HL-60/S4 (cell line): ENCODE data around the gene FAM83C.
"Not testable (repeated sequence)": the region's sequence is repeated elsewhere in the genome, so short reads cannot be mapped to it uniquely, and the experiment has no call there.

Experiments used
- in situ Hi-C: fragments of 300-500 bp; cut with MboI; formaldehyde crosslinking; loops from 2 replicates; pipeline ENCODE4 v1.14.3; 2022; ENCODE audit warnings: low sequenced_read_pairs

Gene FAM83C

GRCh38 chr20:35319192-35319870 lies 27.1 kb upstream of the FAM83C start:
- in situ Hi-C loops, result no loop called here

- in situ Hi-C loops, result no loop called here
These were observed 26.4 kb upstream of the FAM83C start for GRCh38 chr20:35318502-35319157.

GRCh38 chr20:35317416-35318210 lies 25.4 kb upstream of the FAM83C start:
- in situ Hi-C loops, result no loop called here

GRCh38 chr20:35316086-35316485 lies 23.9 kb upstream of the FAM83C start:
- in situ Hi-C loops, result no loop called here

GRCh38 chr20:35315632-35316020 lies 23.4 kb upstream of the FAM83C start:
- in situ Hi-C loops, result not testable (repeated sequence)

- in situ Hi-C loops, result no loop called here
These were observed 22.8 kb upstream of the FAM83C start for GRCh38 chr20:35314816-35315631.

- in situ Hi-C loops, result no loop called here
These were observed 20.1 kb upstream of the FAM83C start for GRCh38 chr20:35312318-35312717.

- in situ Hi-C loops, result no loop called here
These were observed 19.6 kb upstream of the FAM83C start for GRCh38 chr20:35311822-35312221.

- in situ Hi-C loops, result no loop called here
These were observed 19.2 kb upstream of the FAM83C start for GRCh38 chr20:35311409-35311808.

GRCh38 chr20:35307666-35308653 lies 15.7 kb upstream of the FAM83C start:
- in situ Hi-C loops, result no loop called here

- in situ Hi-C loops, result no loop called here
These were observed 14.8 kb upstream of the FAM83C start for GRCh38 chr20:35306931-35307517.

- in situ Hi-C loops, result no loop called here
These were observed 13.7 kb upstream of the FAM83C start for GRCh38 chr20:35305682-35306556.

GRCh38 chr20:35304956-35305355 lies 12.7 kb upstream of the FAM83C start:
- in situ Hi-C loops, result loop anchor here (5.0 kb wide), 1 partner anchor 117 kb away; no protein-coding TSS in a partner anchor

GRCh38 chr20:35303735-35304491 lies 11.7 kb upstream of the FAM83C start:
- in situ Hi-C loops, result loop anchor here (5.0 kb wide), 1 partner anchor 118 kb away; no protein-coding TSS in a partner anchor

- in situ Hi-C loops, result loop anchor here (5.0 kb wide), 1 partner anchor 119 kb away; no protein-coding TSS in a partner anchor
These were observed 11.1 kb upstream of the FAM83C start for GRCh38 chr20:35303382-35303734.

- in situ Hi-C loops, result loop anchor here (5.0 kb wide), 1 partner anchor 120 kb away; no protein-coding TSS in a partner anchor
These were observed 10.5 kb upstream of the FAM83C start for GRCh38 chr20:35302421-35303335.
